Subcutaneous adipose tissue (tissue), 4 donors: ENCODE results near the gene BNIP5. TPM values are rescaled to one million over a fixed set of nuclear protein-coding genes. Genes with fewer than 3 reads are reported as not detected.

Experiments used
- CTCF ChIP-seq: fragments of 450-650 bp; IDR thresholded peaks from one replicate; pipeline ENCODE4 v1.5.1; 2016; ENCODE audit warnings: low read depth, mild to moderate bottlenecking, control low read depth, antibody characterized with exemption, moderate library complexity
- total RNA-seq, 4 donors: library from RNA; depleted of rRNA; stranded (reverse); fragments of >200 nt; gene quantifications; one replicate each; pipeline ENCODE4 v1.1.0, GENCODE V29; 2016

The BNIP5 gene
- total RNA-seq, 4 donors from 2014 or later, result not detected

GRCh38 chr6:36364669-36365479 is 28.2 kb upstream of the BNIP5 start:
- TF ChIP-seq CTCF, result no peak

- no peak for TF ChIP-seq CTCF
Observed at GRCh38 chr6:36362551-36363370, 26.1 kb upstream of the BNIP5 start.

GRCh38 chr6:36361071-36361470 is 24.4 kb upstream of the BNIP5 start:
- TF ChIP-seq CTCF, result no peak

DNA sequence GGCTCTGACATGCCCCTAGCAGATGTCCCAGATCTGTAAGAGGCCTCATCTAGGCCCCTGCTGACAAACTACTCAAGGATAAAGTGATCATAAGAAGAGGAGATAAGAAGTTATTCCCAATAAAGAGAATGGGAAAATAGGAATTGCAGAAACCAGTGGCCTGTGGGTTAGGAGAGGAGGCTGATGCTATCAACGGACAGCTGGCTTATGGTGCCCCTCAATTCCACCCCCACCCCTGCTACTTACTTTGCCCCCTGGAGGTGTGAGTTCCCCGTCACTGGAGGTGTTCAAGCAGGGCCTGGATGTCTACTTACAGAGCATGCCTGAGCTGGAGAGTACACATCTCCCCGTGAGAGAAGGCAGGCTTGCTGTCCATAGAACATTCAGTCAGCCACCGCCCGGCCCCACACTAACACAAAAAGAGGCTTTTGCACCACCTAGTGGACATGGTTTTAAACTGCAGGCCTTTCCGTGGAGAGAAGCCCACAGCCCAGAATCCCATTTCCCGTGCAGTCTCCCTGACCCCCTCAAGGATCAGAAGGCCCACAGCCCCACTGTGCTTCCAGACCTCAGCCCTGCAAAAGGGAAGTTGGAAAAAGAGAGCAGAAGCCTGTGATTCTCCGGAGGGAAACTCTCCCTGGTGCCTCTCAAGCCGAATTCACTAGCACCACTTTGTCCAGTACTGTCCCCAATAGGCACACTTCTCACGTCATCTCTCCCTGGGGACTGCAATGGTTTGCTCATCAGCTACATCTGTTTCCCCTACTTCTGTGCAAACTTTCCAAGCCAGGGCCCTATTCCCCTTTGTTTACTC is 23.8 kb upstream of the BNIP5 start:
- no peak for TF ChIP-seq CTCF

- TF ChIP-seq CTCF, result no peak
Observed at GRCh38 chr6:36358226-36358915, 21.7 kb upstream of the BNIP5 start.

DNA sequence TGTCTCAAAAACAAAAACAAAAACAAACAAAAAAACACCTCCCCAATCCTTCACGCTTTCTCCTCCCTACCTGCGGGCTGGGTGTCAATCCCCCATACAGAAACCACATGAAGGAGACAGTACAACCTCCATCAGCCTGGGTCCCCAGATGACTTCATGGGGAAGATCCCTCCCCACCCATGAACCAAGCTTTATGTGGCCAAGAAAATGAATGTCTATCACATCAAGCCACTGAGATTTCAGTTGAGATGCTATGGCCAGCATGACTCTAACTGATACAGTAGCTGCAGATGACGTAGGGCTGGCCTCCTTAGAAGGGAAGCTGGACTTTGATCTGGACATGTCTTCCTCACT is 21.2 kb upstream of the BNIP5 start:
- no peak for TF ChIP-seq CTCF
